Activated CD4-positive, alpha-beta T cell treated with anti-CD3 and anti-CD28 coated beads, Interleukin-2, amount 50 U/mL, for 16 hours (primary cell): ENCODE measurements around the gene NAV2.

Experiments used
- DNase-seq: peaks from one replicate; pipeline ENCODE4 v3.0.0-alpha.2; 2020

Gene NAV2

DNA sequence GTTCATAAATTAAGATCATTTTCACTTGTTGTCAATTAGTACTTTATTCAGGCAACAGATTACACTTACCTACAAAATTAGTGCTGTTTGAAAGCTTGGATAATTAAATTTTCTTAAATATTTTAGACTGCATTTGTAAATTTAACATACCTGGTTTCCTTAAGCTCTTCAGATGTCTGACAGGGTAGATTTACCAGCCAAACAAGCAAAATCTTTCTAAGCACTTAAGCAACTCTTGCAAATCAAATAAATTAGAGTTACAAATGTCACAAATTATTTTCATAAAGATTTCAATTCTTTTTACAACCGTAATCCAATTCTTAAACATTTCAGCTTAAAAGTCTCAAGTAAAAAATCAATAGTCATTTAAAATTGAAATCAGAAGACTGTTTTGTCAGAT is 317.8 kb downstream of the NAV2 start:
- no peak for DNase-seq

DNA sequence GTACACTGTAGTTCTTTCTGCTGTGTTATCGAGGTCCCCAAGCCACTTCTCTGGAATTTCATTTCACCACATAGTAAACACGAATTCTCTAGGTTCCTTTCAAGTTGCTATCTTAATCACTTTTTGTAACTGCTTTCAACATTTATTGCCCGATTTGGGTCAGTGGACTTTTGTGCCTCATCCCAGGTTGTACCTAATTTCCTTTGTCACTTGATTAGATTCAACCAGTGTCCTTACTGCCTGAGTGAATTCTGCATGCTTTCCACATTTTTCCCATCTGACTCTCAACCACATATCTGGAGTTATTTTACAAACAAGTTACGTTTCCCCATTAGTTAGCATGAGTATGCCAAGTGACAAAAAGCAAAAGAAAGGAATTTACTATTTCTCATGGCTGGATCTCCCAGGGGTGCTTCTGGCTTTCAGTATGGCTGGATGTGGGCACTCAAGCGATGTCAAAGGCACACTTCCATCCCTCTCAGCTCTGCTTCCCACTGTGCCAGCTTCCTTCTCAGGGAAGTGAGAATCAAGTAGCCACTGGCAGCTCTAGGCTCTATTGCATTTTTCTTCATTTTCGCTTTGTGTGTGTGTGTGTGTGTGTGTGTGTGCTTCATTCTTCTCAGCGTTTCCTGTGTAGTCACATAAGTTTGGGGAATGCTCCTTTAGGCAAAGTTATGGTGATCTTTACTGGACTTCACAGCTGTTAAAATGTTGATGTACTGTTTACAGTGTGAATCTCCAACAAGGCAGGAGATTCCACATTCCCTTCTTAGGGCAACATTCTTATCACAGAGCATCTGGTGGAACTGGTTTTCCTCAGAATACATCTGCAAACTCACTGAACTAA is 318.7 kb downstream of the NAV2 start:
- DNase-seq = no peak

DNA sequence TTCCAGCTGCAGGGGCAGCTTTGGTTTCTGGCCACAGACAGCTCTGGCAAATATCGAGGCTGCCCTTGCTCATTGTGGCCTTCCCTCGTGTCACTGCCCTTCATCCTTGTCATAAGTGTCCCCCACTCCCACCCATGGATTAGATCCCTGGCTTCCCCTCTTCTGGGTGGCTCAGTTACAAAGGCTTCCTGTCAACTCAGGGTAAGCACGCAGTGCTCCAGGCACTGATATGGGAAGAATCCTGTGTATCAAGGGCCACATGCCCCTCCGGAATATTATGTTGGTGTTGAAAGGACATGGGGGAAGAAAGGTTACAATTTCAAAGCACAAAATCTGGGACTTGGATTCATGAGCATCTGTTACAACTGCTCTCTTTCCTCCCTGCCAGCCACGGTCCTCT is 319.5 kb downstream of the NAV2 start:
- no peak for DNase-seq

DNA sequence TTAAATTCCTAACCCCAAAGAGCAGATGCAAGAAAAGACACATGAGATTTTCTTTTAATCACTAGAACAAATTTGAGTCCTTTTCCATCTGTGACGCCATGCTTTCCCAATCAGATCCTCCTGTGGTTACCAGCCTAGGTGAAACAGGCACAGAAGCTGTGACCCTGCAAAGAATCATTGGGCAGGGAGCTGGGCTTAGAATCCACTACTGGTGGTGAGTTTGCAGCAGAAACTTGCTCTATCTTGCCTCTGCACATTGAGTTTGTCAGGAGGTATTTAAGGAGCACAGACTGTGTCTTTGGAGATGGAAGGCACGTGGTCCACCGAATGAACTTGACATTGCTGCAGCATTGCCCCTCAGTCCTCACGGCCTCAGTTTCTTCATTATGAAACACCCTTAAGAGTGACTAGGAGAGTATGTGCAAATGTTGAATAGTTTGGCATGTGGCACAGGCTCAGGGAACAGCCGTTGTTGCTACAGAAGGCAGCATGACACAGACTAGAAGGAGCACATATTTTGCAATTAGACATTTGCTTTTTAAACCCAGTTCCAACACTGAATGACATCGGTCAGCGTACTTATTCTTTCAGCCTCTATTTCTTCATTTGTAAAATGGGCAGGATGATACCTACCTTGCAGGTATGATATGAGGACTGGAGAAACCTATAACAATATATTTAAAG is 320.1 kb downstream of the NAV2 start:
- no peak for DNase-seq

DNA sequence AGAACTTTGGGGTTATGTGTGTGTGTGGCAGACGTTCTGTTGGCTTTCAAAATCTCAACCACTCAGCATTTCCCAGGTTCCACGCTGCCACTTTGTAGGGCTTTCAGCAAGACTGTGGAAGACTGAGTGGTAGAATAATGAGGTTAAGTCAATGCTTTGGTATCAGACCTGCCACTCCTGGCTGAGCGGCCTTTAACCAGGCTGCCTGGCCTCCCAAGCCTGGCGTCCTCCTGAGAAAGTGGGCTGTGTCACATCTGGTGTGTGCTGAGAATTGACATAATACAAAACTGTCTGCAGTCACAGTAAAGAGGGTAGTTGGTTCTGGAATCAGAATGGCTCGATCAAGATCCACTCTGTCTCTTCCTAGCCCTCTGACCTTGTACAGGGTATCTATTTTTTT is 321.2 kb downstream of the NAV2 start:
- no peak for DNase-seq

DNA sequence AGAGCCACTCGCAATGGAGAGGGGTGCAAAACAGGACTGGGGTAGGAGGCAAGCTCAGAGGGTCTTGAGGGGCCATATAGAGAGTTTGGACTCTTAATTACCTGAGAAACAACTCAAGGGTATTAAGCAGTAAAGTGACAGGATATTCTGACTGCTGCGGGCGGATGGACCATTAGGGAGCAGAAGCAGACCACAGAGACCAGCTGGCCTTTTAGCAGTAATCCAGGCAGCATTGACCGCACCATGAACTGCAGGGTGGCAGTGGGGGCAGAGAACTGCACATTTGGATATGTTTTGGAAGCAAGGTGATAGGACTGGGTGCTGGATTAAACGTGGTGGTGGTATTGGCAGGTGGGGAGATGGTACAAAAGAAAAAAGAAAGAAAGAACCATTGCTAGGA is 322.3 kb downstream of the NAV2 start:
- no peak for DNase-seq

DNA sequence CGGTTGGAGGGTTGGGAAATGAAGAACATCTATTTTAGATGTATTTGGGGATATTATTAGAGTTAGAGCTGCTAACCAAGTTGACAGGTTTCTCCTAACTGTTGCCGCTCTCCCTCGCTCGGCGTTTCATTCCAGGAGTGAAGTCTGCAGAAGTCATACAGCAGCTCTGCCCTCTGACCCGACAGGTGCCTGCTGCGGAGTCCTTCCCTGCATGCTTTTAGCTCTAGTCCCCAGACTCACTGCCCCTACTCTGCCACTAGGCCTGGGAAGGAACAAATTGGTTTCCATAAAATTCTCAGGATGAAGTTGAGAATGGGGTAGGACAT is 322.7 kb downstream of the NAV2 start:
- no peak for DNase-seq

DNA sequence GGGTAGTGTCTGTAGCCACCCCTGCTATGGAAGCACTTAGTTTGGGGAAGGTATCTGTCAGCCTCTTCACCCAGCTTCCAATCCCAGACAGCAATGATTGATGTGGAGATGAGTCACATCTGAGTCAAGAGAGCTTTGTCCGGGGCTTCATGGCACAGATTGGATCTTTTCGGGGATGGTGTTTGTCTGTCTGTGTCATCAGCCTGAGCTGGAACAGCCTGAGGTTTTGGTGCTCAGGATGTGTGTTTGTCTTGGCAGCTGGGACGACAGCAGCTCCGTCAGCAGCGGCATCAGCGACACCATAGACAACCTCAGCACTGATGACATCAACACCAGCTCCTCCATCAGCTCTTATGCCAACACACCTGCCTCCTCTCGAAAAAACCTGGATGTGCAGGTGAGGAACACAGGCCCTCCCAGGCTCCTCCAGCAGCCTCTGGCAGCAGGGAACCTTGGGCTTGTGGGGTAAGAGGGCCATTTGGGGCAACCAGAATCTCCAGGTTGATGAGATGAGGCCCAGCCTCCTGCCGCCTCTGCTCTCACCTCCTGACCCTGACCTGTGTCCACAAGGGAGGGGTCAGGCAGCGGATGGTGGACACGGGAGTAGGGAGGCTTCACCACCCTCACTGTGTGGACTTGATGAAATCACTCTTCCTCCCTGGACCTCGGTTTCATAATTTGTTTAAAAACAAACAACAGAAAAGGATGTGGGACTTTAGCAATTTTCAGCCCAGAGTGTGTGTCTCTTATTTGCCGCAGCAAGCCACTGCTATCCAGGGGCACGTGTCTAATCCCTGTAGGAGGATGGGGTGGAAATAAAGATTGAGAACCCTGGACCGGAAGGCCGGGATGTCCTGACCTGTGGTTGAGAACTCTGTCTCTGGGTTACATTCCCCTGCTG is 323.3 kb downstream of the NAV2 start:
- no peak for DNase-seq

DNA sequence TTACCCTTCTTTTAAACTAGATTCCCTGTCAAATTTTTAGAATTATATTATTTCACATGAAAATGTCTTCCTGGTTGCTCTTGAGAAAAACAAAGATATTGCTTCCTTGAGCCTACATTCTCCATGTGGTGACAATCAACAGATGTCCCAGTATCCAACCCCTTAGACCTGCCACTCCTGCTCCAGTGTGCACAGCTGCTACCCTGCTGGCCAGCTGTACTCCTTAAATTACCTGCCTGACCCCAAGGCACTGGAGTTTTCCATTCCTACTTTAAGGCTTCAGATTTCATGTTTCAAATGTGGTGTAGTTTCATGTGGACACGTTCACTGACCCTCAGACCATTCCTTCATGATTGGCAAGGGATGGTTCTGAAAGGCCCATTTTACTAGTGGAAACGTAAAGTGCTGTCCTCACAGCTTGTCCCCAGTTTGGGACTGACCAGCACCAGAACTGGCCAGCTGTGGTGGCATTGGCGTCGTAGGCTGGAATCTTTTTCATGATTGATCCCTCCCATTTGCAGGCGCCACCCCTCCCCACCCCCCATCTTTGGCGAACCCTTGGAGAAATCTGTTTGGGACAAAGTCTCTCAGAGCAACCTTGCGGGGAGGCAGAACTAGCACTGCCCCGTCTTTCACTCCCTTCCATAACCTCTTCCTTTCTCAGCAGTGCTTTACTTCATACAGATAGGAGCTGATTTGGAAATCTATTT is 324.1 kb downstream of the NAV2 start:
- DNase-seq = no peak

DNA sequence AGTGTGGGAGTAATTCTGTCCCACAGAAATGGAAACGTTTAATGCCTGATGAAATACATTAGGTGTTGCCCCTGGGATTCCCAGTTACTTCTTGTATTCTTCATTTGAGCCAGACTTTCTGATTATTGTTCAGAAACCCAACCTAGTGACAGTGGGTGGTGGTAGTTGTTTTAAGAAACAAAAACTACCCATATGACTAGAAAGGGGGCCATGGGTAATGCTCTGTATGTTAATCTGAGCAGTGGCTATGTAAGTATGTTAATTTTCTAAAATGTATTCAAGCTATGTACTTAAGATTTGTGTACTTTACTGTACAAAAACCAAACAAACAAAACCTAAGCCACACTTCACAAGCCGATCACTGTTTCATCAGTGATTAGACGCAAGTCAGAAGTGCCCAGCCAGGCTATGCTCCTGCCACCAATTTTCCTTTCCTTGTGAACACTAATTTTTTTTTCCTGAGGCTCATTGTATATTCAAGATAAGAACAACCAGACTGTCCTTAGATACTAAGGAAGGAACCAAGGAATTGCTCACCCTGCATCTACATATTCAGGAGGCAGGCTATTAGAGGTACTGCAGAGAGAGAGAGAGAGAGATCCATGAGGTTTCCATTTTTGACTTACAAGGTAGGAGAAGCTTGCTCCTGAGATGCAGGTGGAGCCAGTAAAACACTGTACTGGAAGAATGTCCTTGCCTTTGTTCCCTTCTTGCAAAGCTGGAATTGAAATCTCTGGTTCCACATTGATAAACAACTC is 324.9 kb downstream of the NAV2 start:
- DNase-seq = peak; percentile 28

DNA sequence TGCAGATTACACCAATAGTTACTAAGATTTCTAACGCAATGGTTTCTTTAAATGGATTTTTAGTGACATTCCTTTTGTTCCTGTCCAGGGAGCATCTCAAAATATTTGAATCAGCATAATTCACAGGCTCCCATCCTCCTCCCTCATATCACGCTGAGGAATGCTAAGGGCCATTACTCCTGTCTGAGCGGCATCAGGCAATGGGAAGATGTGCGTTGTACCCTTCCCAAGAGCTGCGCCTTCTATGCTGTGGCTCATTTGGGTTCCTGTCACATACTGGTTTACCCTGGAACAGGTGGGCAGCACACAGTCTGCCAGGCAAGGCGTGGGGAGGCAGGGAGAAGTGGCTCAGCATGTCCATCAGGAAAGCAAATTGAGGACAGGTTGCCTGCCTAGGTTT is 325.8 kb downstream of the NAV2 start:
- DNase-seq = no peak

DNA sequence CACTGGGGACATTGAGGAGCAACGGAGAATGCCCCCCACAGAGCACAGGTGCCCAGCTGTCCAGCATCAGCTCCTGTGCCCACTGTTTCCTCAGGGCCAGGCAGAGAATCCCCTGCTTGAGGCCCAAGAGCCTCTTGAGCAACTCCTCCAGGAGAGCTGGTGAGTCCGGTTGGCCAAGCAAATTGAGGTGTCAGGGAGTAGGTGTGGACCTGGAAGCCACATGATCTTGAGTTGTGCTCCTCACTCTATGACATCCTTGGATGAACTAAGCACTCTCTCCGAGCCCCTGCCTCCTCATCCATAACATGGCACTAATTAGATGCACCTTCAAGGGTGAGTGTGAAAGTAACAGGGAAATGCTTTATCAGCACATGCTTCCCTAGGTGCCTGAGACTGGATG is 326.3 kb downstream of the NAV2 start:
- no peak for DNase-seq

DNA sequence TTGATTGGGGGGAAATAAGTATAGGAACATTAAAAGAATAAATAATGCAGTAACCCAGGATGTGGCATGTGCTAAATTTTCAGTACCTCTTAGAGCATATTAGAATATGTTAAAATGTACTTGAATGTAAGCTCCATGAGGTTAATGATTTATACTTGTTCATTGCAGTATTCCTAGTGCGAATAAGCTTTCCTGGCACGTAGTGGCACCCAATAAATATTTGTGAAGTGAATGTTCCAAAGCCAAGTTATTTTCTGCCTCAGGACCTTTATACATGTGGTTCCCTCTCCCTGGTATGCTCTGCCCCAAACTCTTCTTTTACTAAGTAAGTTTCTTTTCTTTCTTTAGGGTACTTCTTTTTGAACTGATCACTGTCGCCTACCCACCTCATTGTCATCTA is 328.9 kb downstream of the NAV2 start:
- no peak for DNase-seq

DNA sequence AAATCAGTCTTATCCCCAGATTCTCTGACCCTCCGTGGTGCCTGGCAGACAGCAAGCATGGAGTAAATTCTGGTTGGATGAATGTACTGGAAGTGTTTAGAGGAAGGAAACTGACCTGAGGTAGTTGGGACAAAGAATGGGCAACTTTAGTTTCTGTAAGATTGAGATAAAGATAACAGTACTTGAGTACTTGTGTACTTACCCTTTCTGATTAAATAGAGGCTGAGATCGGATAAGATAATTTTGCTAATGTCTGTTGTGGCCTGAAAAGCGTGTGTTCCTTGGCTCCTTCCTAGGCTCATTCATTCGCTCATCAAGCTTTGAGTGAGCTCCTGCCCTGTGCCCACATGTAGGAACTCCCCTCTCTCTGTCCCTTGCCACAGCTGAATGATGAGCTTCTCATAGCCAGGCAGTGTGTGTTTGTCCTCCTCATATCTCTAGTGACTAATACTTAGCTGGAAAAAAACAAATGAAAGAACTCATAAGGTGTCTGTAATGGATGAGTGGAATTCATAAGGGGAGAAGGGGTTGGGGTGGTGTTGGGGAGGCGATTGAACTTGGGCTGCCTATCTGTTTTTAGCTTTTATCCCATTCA is 329.5 kb downstream of the NAV2 start:
- no peak for DNase-seq

DNA sequence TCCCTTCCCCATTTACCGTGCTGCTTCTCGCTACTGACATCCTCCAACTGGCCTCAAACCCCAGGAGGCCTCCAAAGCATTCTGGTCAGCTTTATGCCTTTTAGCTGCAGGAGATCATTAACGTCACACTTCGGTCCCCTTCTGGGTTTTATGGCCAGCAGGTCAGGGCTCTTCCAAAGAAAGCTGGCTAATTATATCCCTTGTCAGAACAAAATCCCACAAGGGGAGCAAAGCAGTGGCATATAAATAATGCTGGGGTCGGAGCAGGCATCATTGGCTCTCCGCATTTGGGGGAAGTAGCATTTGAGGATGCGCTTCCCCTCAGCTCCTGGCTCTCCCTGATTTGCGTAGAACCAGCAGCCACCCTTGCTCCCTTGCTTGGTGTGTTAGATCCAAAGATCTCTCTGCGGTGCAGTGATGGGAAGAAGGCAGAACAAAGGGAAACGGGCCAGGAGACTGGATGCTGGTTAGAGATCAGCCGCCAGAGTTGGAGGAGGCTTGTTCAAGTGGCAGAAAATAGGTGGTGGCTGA is 330.2 kb downstream of the NAV2 start:
- DNase-seq = no peak

DNA sequence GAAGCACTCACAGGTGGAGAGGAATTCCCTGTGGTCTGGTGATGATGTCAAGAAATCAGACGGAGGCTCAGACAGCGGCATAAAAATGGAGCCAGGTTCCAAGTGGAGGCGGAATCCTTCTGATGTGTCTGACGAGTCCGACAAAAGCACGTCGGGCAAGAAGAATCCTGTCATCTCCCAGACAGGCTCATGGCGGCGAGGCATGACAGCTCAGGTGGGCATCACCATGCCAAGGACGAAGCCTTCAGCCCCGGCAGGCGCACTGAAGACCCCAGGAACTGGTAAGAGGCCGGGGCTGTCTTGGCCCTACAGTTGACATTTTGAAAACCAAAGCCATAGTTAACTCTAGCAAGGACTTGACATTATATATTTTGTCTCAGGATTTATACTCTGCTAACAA is 331.4 kb downstream of the NAV2 start:
- no peak for DNase-seq

DNA sequence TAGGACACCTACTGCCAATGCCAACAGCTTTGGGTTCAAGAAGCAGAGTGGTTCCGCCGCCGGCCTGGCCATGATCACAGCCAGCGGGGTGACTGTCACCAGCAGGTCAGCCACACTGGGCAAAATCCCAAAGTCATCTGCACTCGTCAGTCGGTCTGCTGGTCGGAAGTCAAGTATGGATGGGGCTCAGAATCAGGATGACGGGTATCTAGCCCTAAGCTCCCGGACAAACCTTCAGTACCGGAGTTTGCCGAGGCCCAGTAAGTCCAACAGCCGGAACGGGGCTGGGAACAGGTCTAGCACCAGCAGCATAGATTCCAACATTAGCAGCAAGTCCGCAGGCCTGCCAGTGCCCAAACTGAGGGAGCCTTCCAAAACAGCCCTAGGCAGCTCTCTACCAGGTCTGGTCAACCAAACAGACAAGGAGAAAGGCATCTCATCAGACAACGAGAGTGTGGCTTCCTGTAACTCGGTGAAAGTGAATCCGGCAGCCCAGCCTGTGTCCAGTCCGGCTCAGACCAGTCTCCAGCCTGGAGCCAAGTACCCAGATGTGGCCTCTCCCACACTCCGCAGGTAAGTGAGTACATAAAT is 332.6 kb downstream of the NAV2 start:
- DNase-seq = no peak

DNA sequence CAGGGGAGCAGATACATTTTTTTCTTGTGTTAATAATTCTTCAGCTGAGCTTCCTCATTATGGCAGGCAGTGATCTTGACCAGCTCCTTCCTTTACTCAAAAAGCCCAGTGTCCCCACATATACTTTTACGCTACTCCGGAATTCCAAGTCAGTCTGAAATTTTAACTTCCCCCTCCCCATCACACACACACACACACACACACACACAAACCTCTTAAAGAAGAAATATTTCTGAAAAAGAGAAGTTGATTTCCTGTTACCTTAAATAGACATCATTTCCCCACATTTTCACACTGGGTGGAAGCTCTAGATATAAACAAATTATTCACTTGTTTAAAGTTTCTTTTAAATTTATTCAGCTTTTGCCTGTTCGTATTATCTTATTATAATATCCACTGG is 333.8 kb downstream of the NAV2 start:
- no peak for DNase-seq

DNA sequence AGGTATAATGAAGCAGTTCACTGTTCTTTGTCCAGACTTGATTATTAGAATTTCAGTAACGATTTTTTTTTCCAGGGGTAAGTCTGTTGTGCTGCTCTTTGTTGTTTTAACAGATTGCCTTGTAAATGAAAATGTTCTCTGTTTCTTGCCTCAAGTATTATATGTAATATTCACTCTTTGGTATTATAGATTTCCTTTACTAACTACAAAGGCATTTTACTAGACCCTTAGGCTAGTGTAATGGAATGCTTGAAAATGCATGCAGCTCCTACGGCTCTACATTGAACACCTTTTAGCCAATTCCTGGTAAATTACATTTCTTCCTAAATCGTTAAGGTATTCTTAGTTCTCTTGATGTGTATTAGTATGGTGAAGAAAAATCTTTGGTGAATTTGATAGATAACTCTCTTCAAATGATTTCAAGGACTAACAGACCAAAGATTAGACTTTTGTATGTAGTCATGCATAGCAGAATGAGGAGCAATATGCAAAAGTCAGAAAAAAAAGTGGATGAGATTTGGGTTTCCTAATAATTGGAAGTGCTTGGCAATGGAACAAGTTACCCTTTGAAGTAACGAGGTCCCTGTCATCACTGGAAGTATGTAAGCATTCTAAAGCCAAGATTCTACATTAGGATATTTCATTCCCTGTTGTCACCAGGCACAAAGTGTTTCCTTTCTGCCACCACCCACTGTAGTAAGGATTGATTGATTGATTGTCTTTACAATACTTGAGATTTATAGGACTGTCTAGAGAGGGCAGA is 334.6 kb downstream of the NAV2 start:
- DNase-seq = no peak

DNA sequence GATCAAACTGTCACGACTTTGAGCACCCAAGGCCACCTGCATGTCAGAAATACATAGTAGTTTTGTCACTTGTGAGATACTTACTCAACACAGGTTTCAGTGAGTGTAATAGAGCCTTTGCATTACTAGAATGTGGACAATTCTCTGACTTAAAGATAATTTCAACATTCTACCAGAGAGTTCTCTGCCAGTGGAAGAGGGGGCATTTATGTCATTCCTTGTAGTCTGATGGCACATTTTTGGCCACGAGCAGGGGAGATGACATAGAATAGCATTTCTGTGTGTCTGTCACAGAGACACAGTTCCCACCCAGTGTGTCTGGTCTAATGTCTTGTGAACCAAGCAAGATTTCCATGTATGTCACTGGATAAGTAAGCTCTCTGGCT is 335.1 kb downstream of the NAV2 start:
- no peak for DNase-seq
